ENCODE data around the gene SLC41A1. TPM values are rescaled to one million over a fixed set of nuclear protein-coding genes. Genes with fewer than 3 reads are reported as not detected.
"Not testable (repeated sequence)": the region's sequence is repeated elsewhere in the genome, so short reads cannot be mapped to it uniquely, and the experiment has no call there.

The SLC41A1 gene
- 8.9 and 32.2 TPM in 2 replicates for total RNA-seq

DNA sequence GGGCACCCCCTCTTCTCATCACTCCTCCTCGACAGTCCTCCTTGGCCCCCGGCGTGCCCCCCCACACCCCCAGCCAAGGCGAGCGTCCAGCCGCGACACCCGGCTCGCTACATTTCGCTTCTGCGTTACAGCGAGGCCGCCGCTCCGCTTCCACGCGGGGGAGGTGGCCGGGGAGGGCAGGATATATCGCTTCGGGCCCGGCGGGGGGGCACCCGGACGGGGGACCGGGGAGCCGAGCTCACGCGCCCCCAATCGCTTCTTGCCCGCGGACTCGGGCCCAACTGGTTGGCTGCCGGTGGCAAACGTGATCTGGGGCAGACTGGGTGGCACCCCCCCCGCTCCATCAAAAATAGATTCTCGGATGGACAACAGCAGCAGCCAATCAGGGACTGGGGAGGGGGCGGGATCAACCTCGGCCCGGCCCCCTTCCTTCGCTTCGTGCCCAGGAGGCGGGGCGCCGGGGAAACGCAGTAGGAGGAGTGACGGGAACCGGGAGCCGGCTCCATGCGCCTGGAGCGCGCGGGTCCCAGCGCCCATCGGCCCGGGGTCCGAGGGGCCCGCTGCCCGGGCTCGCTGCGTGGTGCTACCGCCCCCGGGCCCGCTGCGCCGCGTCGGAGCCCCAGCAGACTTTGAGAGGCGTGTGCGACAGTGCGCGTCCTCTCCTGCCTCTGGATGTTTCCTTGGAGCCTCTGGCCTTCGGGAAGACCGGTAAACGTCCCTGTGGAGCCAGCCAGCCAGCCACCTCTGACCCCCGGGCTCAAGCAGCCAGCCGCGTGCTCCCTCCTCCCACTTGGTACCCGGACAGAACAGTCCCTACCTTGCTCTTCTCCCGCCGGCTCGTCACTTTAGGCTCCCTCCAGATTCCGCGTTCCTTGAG, at the start of gene SLC41A1:
Gene SLC41A1 (minus strand): TSS at position 321 of the 877 bp plus-strand sequence. CDS start 2,757 bp downstream, outside the sequence.
- peak; percentile 69 for DNase-seq (ENCODE audit: low read depth)

DNA sequence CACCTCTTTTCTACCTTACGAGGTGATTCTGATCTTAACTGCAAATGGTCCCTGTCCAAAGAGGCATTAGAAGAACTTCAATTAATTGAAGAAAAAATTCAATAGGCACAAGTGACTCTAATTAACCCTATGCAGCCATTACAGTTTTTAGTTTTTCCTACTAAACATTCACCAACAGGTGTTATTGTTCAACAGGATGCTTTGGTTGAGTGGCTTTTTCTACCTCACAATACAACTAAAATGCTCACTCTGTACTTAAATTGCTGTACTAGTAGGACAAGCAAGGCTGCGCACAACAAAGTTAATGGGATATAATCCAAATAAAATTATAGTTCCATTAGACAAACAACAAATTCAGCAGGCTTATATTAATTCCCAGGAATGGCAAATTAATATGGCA, 48.5 kb upstream of the SLC41A1 start:
- no peak for DNase-seq (ENCODE audit: low read depth)

DNA sequence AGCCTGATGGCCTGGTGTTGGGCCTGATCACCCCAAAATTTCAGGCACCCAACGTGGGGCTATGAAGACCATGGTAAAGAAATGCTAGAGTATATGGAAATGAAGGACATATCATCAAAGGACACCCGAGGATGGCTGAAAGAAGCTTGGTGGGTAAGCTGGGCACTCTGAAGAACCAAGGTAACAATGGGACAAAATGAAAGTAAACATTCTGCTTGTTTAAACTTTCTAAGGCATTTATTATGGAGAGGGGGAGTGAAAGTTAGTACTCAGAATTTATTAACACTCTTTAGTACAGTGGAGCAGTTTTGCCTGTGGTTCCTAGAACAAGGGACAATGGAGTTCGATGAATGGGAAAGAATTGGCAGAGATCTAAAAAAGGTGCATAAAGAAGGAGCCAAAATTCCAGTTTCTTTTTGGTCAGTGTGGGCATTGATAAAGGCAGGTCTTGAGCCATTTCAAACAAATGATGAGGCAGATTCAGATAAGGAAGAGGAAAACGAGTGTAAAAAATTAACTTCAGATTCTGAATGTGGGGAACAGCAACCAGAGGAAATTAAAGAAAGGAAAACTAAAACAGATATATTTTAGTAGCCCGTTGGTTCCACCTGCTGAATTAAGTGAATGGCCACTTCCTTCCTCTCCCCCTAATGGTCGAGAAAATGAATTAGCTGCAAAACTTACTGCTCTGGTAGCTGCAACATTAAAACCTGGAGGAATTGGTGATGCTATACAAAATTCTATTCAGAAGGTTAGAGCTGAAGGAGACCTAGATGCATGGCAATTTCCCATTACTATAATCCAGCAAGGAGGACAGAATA, 45.4 kb upstream of the SLC41A1 start:
- DNase-seq (ENCODE audit: low read depth) = no peak

DNA sequence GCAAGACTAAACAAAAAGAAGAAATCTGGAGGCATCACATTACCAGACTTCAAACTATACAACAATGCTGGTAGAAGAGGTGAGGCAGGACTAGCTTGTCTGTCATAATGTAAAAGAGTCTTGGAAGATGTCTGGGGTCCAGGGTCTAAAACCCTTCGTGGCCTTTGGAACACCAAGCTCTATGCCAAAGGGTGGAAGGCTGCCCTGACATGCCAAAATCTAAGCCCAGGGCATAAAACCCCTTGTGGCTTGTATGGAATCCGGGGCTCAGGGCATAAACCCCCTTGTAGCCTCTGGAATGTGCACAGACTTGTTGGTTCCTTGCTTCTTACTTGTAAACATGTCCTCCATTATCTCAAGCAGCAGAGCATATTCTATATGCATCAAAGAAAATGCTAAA, 44.5 kb upstream of the SLC41A1 start:
- DNase-seq (ENCODE audit: low read depth) = not testable (repeated sequence)

DNA sequence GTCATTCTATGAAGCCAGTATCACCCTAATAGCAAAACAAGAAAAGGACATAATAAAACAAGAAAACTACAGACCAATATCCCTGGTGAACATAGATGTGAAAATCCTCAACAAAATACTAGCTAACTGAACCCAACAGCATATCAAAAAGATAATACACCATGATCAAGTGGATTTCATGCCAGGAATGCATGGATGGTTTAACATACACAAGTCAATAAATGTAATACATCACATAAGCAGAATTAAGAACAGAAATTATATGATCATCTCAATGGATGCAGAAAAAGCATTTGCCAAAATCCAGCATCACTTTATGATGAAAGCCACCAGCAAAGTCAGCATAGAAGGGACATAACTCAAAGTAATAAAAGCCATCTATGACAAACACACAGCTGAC, 43.4 kb upstream of the SLC41A1 start:
- no peak for DNase-seq (ENCODE audit: low read depth)

DNA sequence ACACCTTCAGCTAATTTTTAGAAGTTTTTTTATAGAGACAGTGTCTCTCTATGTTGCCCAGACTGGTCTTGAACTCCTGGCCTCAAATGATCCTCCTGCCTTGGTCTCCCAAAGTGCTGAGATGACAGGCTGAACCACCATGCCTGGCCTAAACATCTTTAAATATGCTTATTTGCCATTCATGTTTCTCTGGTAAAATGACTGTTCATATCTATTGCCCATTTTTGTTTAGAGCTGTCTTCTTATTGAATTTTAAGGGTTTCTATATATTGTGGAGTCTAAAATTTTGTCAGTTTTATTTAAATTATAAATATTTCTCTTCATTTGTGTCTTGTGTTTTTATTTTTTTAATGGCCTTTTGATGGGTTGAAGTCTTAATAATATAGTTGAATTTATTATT, 40.0 kb upstream of the SLC41A1 start:
- no peak for DNase-seq (ENCODE audit: low read depth)

DNA sequence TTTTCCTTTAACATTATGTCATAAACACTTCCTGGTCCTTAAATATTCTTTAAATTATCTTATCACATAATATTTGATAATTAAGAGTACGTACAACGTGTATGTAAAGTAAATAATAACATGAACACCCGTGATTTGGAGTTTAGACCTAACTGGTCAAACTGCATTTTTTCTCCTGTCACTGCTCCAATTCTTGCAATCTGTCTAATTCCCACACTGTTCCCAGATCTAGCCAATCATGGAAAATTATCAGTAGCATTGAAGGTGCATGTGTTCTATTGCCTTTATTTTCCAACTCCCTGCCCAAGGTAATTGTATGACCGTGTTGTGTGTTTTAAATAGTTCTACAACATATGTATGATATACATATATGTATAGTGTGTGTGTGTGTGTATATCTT, 39.0 kb upstream of the SLC41A1 start:
- no peak for DNase-seq (ENCODE audit: low read depth)

DNA sequence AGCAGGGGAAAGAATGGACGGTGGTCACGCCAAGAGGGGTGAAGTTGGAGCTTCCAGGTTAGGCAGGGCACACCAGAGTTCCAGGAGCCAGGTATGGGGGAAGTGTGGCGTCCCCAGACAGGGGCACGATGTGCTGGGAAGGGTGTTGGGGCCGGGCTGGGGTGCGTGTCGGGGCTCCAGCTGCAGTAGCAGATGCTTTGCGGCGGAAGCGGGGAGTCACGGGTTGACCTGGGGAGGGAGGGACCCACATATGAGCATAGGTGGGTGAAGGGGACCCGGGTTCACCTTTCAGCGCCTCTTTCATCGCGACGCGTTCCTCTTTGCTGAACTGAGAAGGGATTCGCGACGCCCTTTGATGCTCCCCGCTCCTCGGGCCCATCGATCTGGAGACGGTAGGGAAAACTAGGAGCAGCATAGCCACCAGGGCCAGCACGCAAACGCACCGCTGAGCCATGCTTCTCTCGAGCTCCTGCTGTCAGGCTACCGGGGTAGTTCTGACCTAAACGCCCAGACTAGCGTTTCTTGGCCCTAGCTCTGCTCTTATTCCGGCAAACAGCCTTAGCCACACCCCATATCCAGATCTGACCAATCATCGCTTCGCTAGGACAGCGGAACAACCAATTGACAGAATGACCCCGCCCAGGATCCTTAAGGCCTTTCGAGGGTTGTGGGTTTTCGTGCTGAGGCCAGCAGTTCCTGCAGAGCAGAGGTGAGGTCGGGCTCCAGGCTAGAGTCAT, 36.8 kb upstream of the SLC41A1 start, which contains the start of gene PM20D1:
Gene PM20D1 (minus strand): TSS at position 514 of the 737 bp plus-strand sequence. CDS start 60 bp downstream, at position 454.
- DNase-seq (ENCODE audit: low read depth) = peak; percentile 94

DNA sequence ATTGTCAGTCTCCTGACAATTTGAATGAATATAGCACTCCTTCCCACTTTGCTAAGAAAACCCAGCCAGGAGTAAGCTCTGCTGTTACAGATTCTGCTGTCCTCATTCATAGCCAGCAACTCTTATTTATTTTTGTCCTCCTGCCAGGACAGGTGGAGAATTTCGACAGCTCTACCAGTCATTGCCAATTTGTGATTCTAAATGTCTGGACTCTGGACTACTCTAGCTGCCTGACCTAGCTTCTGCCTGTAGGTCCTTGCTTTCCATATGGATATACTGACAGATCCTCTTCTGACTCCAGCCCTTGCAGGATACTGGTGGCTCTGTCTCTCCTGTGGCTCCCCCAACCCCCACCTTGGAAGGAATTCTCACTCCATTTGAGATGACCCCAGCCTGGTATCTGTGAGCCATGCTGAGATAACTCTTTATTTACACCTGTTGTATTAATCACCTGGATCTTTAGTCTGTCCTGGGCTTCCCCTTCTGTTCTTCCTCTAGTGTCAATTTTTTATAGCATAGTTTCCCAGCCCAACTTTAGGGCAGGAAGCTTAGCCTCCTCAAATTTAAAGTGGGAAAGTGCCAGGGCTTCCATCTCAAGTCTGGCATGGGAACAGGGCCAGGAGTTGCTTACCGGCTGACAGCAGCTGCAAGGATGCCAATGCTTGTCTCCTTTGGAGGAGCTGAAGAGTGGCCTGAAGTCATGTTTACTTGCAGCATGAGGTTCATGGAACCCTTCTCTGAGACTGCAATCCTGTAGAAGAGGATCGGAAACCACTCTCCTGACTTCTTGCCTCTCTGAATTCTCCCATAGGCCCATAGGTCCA, 30.2 kb upstream of the SLC41A1 start:
- DNase-seq (ENCODE audit: low read depth) = no peak

DNA sequence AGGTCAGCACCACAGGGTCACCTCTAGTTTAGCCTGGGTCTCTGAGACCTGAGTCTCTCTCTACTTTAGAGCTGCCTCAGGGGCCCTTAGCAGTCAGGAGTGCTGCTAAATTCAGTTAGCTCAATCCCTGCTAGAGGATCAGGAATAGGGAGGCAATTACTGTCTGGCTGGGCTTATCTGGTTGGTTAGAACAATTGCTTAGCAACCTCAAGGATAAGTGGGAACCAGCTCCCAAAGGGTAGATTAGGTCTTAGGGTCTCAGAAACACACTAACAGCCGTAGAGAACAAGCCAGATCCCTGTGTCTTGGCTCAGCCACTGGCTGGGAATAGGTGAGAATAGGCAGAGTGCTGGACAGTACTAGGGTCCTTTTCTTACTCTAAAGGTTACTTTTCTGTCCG, 29.2 kb upstream of the SLC41A1 start:
- DNase-seq (ENCODE audit: low read depth) = no peak

DNA sequence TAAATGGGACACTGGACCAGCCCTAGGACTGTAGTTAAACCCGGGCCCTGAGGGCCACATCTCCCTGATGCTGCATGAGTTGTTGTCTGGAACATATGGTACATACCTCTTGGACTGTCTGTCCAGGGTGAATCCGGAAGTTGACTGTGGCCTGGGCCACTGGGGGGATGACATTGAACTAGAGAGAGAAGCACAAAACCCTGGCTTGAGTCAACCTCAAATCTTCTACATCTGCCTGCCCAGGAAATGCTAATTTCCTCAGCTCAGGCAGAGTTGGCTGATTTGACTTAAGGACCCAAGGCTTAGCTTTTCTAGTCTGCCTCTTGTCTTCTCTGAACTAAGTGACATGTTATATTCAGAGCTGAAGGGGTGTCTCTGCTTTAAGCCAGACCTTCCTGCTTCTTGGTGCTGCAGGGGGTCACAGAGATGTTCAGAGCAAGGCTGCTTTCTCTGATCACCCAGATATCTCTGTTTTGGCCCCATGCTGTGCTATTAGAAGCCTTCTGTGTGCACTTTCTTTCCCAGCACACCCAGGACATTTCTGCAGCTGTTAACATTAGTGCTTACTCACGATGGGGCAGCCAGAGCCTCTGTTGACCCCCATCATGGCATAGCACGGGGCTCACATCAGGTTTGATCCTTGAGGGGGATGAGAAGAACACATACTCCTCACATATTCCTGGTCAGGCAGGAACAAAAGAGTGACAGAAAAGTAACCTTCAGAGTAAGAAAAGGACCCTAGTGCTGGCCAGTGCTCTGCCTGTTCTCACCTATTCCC, 27.3 kb upstream of the SLC41A1 start:
- DNase-seq (ENCODE audit: low read depth) = no peak

DNA sequence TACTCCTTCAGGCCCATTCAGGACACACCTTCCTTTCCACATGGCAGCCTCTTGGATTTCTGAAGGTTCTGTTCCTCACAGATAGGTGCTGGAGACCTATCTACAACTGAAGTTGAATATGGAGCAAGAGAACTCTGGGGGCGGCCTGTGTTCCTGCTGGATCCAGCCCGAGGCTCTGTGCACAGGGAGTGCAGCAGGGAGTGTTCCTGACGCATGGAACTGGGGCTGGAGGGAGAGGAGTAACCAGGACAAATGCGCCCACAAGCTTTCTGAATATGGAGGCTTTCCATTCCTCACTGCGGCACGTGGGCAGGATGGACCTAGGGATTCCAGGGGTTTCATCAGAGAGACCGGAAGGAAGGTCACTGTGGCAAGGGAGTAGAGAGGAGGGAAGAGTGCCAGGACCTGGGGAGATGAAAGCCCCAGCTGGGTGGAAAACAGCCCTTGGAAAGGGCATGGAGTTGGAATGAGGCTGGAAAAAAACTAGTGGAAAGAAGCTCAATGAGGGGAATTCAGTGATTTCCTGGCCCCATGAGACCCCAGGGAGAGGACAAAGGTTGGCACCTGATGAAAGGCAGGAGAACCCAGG, 24.5 kb upstream of the SLC41A1 start:
- no peak for DNase-seq (ENCODE audit: low read depth)

DNA sequence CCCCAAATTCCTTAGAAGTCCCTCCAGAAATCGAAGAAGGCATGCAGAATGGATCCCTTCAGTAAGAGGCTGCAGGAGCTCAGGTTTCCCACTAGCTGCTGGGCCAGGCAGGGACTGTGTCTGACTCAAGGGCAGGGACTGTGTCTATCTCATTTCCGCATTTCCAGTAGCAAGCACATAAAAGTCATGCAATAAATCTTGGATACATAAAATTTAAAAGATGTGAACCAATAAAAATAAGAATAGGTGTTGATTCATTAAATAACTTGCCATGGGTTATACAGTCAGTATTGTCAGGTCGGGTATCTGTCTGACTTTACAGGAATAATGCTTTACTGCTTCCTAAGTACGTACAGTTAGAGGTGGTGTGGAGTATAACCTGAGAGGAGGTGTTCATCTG, 21.8 kb upstream of the SLC41A1 start:
- DNase-seq (ENCODE audit: low read depth) = no peak

DNA sequence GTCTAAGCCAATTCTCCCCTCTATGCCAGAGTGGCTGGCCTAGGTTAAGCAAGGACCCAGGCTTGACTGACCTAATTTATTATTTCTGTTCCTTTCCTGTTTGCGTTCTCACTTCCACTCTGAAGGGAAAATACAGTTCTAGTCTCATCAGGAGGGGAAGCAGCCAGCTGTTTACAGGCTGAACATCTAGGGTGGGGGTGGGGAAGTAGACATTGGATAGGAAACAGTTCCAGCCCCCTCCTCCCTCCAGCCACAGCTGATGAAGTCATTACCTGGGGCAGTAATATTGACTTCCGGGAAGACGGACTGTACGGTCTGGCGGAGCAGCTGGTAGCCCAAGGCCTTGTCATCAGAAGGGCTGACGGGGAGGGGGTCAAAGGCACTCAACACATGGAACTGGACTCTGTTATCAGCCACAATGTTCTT, 19.3 kb upstream of the SLC41A1 start:
- DNase-seq (ENCODE audit: low read depth) = no peak

DNA sequence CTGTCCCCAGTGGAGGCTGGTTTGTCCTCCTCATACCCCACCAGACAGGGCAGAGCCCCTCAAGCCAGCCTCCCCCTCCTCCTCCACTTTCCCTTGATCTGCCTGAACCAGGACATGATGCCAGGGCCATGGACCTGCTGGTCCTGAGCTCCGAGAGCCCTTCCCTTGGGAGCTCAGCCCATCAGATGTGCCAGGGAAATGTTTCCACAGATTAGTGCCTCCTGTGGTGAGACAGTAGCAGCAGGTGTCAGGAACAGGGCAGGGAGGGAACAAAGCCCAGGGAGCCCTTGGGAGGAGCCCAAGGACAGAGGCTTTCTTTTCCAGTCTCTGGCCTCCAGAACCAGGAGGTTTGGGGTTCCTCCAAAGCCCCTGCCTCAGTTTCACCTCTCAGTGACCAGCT, 14.6 kb upstream of the SLC41A1 start:
- DNase-seq (ENCODE audit: low read depth) = no peak

DNA sequence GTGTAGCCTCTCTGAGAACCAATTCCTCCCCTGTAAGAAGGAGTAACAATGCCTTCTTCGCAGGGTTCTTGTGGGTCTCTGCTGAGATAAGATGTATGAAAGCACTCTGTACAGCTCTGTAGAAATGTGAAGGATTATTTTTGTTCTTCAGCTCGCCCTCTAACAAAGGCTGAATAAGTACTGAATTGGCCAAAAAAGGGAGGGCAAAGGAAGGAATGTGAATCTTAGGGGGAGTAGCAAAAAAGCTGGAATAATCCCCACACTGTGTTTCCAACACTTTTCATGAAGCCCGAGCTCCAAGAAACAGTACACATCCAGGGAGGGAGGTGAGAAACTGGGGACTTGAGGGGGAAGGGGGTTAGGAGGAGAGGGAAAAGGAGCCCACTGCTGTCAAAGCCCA, 14.0 kb upstream of the SLC41A1 start:
- no peak for DNase-seq (ENCODE audit: low read depth)

DNA sequence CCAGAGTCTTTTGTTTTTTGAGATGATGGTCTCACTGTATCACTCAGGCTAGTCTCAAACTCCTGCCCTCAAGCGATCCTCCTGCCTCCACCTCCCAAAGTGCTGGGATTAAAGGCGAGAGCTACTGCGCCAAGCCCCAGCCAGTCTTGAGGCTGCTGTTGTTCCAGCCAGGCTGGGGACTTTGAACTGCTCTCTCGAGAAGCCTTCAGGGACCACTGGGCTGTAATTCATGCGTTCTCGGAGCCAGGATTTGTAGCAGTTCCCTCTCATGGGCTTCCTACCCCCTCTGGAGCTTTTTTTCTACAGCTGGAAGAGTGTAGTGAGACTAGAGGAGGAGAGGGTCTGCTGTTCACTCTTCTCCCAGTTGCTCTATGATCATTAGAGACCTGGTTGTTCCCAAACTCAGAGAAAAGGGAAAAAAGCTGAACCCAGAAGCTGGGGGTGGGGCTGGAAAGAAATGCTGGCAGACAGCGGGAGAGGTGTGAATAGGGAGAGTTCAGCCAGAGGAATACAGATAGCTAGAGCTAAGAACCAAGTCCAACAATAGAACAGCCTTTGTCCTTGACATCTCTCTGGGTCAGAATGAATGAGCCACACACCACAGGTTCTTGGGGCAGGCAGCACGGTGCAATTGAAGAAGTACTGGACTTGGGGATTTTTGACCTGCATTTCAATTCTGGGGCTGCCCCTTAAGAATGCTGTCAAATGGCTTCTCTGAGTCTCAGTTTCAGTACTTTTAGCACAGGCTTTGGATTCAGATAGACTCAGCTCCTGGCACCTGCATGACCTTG, 13.2 kb upstream of the SLC41A1 start:
- DNase-seq (ENCODE audit: low read depth) = no peak

DNA sequence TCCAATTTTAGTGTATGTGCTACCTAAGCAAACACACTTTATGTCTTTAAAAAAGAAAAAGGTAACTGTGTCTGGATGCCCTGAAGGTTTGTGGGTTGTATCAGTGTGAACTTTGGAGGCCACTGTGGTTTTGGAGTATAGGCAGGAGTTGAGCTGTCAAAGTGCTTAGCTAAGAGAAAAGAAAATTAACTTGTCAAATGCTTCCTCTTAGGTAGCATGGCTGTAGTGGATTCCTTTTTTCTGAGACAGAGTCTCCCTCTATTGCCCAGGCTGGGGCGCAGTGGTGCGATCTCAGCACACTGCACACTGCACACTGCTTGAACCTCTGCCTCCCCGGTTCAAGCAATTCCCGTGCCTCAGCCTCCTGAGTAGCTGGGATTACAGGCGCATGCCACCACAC, 11.2 kb upstream of the SLC41A1 start:
- DNase-seq (ENCODE audit: low read depth) = no peak

DNA sequence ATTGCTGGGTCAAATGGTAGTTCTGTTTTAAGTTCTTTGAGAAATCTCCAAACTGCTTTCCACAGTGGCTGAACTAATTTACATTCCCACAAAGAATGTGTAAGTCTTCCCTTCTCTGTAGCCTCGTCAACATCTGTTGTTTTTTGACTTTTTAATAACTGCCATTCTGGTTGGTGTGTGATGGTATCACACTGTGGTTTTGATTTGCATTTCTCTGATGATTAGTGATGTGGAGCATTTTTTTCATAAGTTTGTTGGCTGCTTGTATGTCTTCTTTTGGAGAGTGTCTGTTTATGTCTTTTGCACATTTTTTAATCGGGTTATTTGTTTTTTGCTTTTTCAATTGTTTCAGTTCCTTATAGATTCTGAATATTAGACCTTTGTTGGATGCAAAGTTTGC, 10.3 kb upstream of the SLC41A1 start:
- not testable (repeated sequence) for DNase-seq (ENCODE audit: low read depth)

All from renal cortical epithelial cell (primary cell).